GM12874 (cell line): Measurements from ENCODE around the gene HACE1.

Experiments
- CTCF ChIP-seq: IDR thresholded peaks from 2 replicates; pipeline ENCODE4 v1.5.1; 2011; ENCODE audit warnings: low read depth, mild to moderate bottlenecking, control low read depth, low read length, moderate library complexity; ENCODE audit not compliant: insufficient read depth

The HACE1 gene

GRCh38 chr6:104813552-104813951 lies 46.2 kb downstream of the HACE1 start:
- TF ChIP-seq CTCF, result no peak

DNA sequence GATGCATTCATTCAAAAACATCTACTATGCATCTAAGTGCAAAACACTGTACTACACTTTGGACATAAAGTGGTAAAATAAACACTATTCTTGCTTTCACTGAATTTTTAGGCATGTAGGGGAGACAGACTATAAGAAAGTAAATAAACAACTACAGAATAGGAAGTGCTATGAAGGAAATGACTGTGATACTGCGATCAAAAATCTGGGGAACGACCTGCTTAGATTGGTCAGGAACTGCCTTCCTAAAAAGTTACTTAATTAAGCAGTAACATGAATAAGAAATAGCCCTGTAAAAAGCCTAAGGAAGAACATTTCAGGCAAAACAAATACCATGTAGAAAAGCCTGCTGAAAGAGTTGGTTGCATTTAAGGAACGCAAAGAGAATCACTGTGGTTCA lies 50.6 kb downstream of the HACE1 start:
- TF ChIP-seq CTCF, result no peak

GRCh38 chr6:104799134-104799657 lies 60.5 kb downstream of the HACE1 start:
- no peak for TF ChIP-seq CTCF

DNA sequence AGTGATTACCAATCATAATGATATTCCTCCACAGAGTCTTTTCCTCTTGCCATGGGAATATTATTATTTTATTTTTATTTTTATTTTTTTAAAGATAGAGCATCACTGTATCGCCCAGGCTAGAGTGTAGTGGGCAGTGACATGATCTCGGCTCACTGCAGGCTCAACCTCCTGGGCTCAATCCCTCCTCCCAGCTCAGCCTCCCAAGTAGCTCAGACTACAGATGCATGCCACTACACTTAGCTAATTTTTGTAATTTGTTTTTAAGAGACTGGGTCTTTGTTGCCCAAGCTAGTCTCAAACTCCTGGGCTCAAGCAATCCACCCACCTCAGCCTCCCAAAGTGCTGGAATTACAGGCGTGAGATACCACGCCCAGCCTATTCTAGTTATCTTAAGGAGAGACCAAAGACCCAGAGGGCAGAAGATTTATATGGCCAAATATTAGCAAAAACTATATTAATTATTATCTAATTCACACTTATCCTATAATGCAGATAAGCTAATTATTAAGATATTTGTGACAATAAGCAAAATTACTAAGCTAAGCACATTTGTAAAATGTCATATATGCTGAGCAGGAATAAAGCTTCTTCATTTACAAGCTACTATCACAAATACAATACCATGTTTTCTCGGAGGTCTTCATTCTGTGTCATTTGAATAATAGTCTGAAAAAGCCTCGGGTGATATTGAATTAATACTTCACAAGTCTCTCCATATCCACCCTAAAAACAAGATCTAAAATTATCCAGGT lies 63.5 kb downstream of the HACE1 start:
- no peak for TF ChIP-seq CTCF

DNA sequence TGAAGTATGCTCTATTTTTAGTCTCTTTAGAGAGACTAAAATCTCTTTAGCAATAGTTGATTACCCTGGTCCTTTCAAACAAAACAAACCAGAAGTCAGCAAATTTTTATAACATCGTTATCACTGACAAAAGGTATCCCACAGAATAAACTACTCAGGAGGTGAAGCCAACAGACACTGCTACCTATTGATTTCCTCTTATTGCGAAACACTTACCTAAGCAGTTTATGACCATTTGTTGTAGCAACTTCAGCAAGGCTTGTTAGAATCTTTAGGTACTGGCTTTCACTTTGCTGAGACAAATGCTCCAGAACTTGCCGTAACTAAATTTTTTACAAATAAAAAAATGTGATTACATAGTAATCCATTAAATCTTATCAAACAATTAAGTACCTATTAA lies 64.4 kb downstream of the HACE1 start:
- TF ChIP-seq CTCF, result no peak

- TF ChIP-seq CTCF, result no peak
These were observed 69.9 kb downstream of the HACE1 start for GRCh38 chr6:104789770-104790190.

GRCh38 chr6:104788400-104788799 lies 71.3 kb downstream of the HACE1 start:
- no peak for TF ChIP-seq CTCF
